MM.1S (cell line): ENCODE data around the gene WHAMM.

Source experiments
- DNase-seq: peaks from one replicate; pipeline ENCODE4 v3.0.0-alpha.2; 2015
- H2AFZ ChIP-seq: fragments of 300-600 bp; sonication (generic); 2 replicates; pipeline ENCODE4 v1.6.0; 2016; ENCODE audit warnings: antibody characterized with exemption, low read length
- H3F3A ChIP-seq: fragments of 300-600 bp; sonication (generic); 2 replicates; pipeline ENCODE4 v1.6.1; 2016; ENCODE audit warnings: mild to moderate bottlenecking, antibody characterized with exemption, low read length, moderate library complexity, mixed read lengths; ENCODE audit not compliant: insufficient read depth
- H3K27ac ChIP-seq: fragments of 300-600 bp; sonication (generic); 2 replicates; pipeline ENCODE4 v1.5.1; 2016; ENCODE audit warnings: mild to moderate bottlenecking, low read length
- H3K27me3 ChIP-seq: fragments of 300-600 bp; sonication (generic); replicated peaks from 2 replicates; pipeline ENCODE4 v1.6.0; 2016; ENCODE audit warnings: low read length; ENCODE audit not compliant: insufficient read depth
- H3K36me3 ChIP-seq: fragments of 300-600 bp; sonication (generic); replicated peaks from 2 replicates; pipeline ENCODE4 v1.6.1; 2016; ENCODE audit warnings: mild to moderate bottlenecking, low read length, mixed read lengths; ENCODE audit not compliant: insufficient read depth
- H3K4me1 ChIP-seq: fragments of 300-600 bp; sonication (generic); 2 replicates; pipeline ENCODE4 v1.6.1; 2016; ENCODE audit warnings: low read length, mixed read lengths
- H3K4me2 ChIP-seq: fragments of 300-600 bp; sonication (generic); 2 replicates; pipeline ENCODE4 v1.6.0; 2016; ENCODE audit warnings: low read depth, low read length
- H3K4me3 ChIP-seq: fragments of 300-600 bp; sonication (generic); 2 replicates; pipeline ENCODE4 v1.5.1; 2016; ENCODE audit warnings: low read length, mixed read lengths
- H3K79me2 ChIP-seq: fragments of 300-600 bp; sonication (generic); 2 replicates; pipeline ENCODE4 v1.6.1; 2016; ENCODE audit warnings: mixed run types, low read length, mixed read lengths
- H3K9ac ChIP-seq: fragments of 300-600 bp; sonication (generic); 2 replicates; pipeline ENCODE4 v1.6.1; 2016; ENCODE audit warnings: low read length, mixed read lengths
- H3K9me2 ChIP-seq: fragments of 300-600 bp; sonication (generic); replicated peaks from 2 replicates; pipeline ENCODE4 v1.6.1; 2016; ENCODE audit warnings: mild to moderate bottlenecking, low read length, mixed read lengths; ENCODE audit not compliant: insufficient read depth
- H3K9me3 ChIP-seq: fragments of 300-600 bp; sonication (generic); replicated peaks from 2 replicates; pipeline ENCODE4 v1.6.1; 2016; ENCODE audit warnings: mild to moderate bottlenecking, low read length, mixed read lengths; ENCODE audit not compliant: insufficient read depth
- H4K20me1 ChIP-seq: fragments of 300-600 bp; sonication (generic); 2 replicates; pipeline ENCODE4 v1.6.1; 2016; ENCODE audit warnings: mild to moderate bottlenecking, low read length, moderate library complexity, mixed read lengths; ENCODE audit not compliant: insufficient read depth
- CTCF ChIP-seq: fragments of 300-600 bp; sonication (generic); IDR thresholded peaks from 2 replicates; pipeline ENCODE4 v1.5.1; 2016; ENCODE audit warnings: antibody characterized with exemption, low read length, mixed read lengths
- EZH2 ChIP-seq: fragments of 300-600 bp; sonication (generic); optimal IDR thresholded peaks from 2 replicates; pipeline ENCODE3; 2017; ENCODE audit warnings: low read depth, mild to moderate bottlenecking, antibody characterized with exemption, low read length, mixed read lengths
- EZH2phosphoT487 ChIP-seq: fragments of 300-600 bp; sonication (generic); IDR thresholded peaks from 2 replicates; pipeline ENCODE4 v1.6.1; 2018; ENCODE audit warnings: antibody characterized with exemption, low read length

WHAMM gene

GRCh38 chr15:82833362-82833682, 23.9 kb downstream of the WHAMM start:
- H3K4me2 ChIP-seq, result no peak overlapping the region
- H3K9me2 ChIP-seq, result no peaks in the 10 kb centered on the region
- no peak for DNase-seq
- H3K9me3 ChIP-seq, result no peaks in the 10 kb centered on the region
- no peak overlapping the region for H3K27ac ChIP-seq
- H3K79me2 ChIP-seq, result no peaks in the 10 kb centered on the region
- H4K20me1 ChIP-seq, result no peaks in the 10 kb centered on the region
- H3K9ac ChIP-seq, result no peak overlapping the region
- no peak overlapping the region for H3K4me3 ChIP-seq
- no peak overlapping the region for H2AFZ ChIP-seq
- H3K27me3 ChIP-seq, result no peaks in the 10 kb centered on the region
- peaks cover 14% of the 10 kb centered on the region for H3K36me3 ChIP-seq
- no peak for TF ChIP-seq EZH2phosphoT487
- no peak for TF ChIP-seq EZH2
- TF ChIP-seq CTCF, result no peak
- no peaks in the 10 kb centered on the region for H3F3A ChIP-seq
- H3K4me1 ChIP-seq, result no peaks in the 10 kb centered on the region

- no peak overlapping the region for H3K4me2 ChIP-seq
- peaks cover 14% of the 10 kb centered on the region for H3K36me3 ChIP-seq
- no peak overlapping the region for H3K4me3 ChIP-seq
- DNase-seq, result no peak
- H3K27me3 ChIP-seq, result no peaks in the 10 kb centered on the region
- H3K79me2 ChIP-seq, result no peaks in the 10 kb centered on the region
- no peaks in the 10 kb centered on the region for H4K20me1 ChIP-seq
- H3K9me3 ChIP-seq, result no peaks in the 10 kb centered on the region
- no peaks in the 10 kb centered on the region for H3F3A ChIP-seq
- H2AFZ ChIP-seq, result no peak overlapping the region
- H3K9me2 ChIP-seq, result no peaks in the 10 kb centered on the region
- H3K9ac ChIP-seq, result no peak overlapping the region
- no peaks in the 10 kb centered on the region for H3K4me1 ChIP-seq
- no peak overlapping the region for H3K27ac ChIP-seq
- TF ChIP-seq CTCF (no peak), EZH2phosphoT487 (no peak), EZH2 (no peak)
Measured at GRCh38 chr15:82835391-82835917, 26.0 kb downstream of the WHAMM start.

GRCh38 chr15:82838096-82838735, 28.8 kb downstream of the WHAMM start:
- Histone ChIP-seq H3K4me1 (no peaks in the 10 kb centered on the region), H3K79me2 (no peaks in the 10 kb centered on the region), H3K9ac (no peak overlapping the region), H3K4me3 (no peak overlapping the region), H2AFZ (no peak overlapping the region), H3F3A (no peaks in the 10 kb centered on the region), H3K36me3 (peaks cover 6% of the 10 kb centered on the region; the same call in 1 of the 2 replicates), H3K27me3 (no peaks in the 10 kb centered on the region), H3K27ac (no peak overlapping the region), H3K9me3 (no peaks in the 10 kb centered on the region), H3K4me2 (no peak overlapping the region), H3K9me2 (no peaks in the 10 kb centered on the region), H4K20me1 (no peaks in the 10 kb centered on the region)
- TF ChIP-seq EZH2phosphoT487 (no peak), EZH2 (no peak), CTCF (no peak)
- no peak for DNase-seq
